K562 (cell line): ENCODE measurements around the gene CDT1. TPM values are rescaled to one million over a fixed set of nuclear protein-coding genes. Genes with fewer than 3 reads are reported as not detected.
A peak's percentile ranks its signal among the peaks of the same experiment; 100 is the strongest.

ENCODE experiments used
- BCL6 ChIP-seq: fragments of 250-450 bp; sonication (Bioruptor Pico); IDR thresholded peaks from 2 replicates; pipeline ENCODE4 v1.4.0; 2020
- BRD9 ChIP-seq: fragments of 450-650 bp; IDR thresholded peaks from 2 replicates; pipeline ENCODE4 v1.6.1; 2018; ENCODE audit warnings: low read depth; ENCODE audit not compliant: partially characterized antibody
- E2F1 ChIP-seq: sonication (generic); formaldehyde crosslinking; IDR thresholded peaks from 2 replicates; pipeline ENCODE4 v1.8.1; 2023; ENCODE audit warnings: mild to moderate bottlenecking, missing genetic modification reagents, moderate library complexity
- ELK3 ChIP-seq: fragments of 450-650 bp; formaldehyde crosslinking; IDR thresholded peaks from 2 replicates; pipeline ENCODE4 v1.4.0; 2020; ENCODE audit warnings: mild to moderate bottlenecking
- FOSL1 ChIP-seq: fragments of 200-800 bp; sonication (Bioruptor generic); conservative IDR thresholded peaks from 2 replicates; pipeline ENCODE4 v1.6.1; 2016; ENCODE audit warnings: missing genetic modification characterization, missing compliant biosample characterization
- JUN ChIP-seq, 2 experiments: sonication (generic) in 1 of 2; formaldehyde crosslinking in 1 of 2; IDR thresholded peaks; 2 replicates each; pipeline versions ENCODE4 v1.6.1 to v1.8.0; 2012 to 2022; ENCODE audit warnings: borderline replicate concordance in 2 of 2, mild to moderate bottlenecking in 2 of 2, improper control_type of control experiment in 1 of 2, low read depth in 1 of 2, low read length in 1 of 2, missing genetic modification reagents in 1 of 2
- KDM1A ChIP-seq, 2 experiments: fragments of 450-650 bp; IDR thresholded peaks; 2 replicates each; pipeline ENCODE4 v1.6.1; 2016; ENCODE audit warnings: mild to moderate bottlenecking in 2 of 2
- MEIS2 ChIP-seq: fragments of 450-650 bp; IDR thresholded peaks from 2 replicates; pipeline ENCODE4 v1.6.1; 2014; ENCODE audit warnings: mild to moderate bottlenecking; ENCODE audit not compliant: partially characterized antibody
- MTA1 ChIP-seq: fragments of 450-650 bp; IDR thresholded peaks from 2 replicates; pipeline ENCODE4 v1.6.1; 2017; ENCODE audit warnings: borderline replicate concordance
- NFIX ChIP-seq: fragments of 250-450 bp; sonication (Bioruptor Pico); IDR thresholded peaks from 2 replicates; pipeline ENCODE4 v1.4.0; 2020; ENCODE audit warnings: low read depth, mild to moderate bottlenecking, moderate library complexity
- NFRKB ChIP-seq: fragments of 450-650 bp; IDR thresholded peaks from 2 replicates; pipeline ENCODE4 v1.6.1; 2016; ENCODE audit warnings: low read depth
- SMARCB1 ChIP-seq: IDR thresholded peaks from 2 replicates; pipeline ENCODE4 v1.6.1; 2011; ENCODE audit warnings: improper control_type of control experiment, low read depth; ENCODE audit not compliant: insufficient read length
- TAF1 ChIP-seq: IDR thresholded peaks from 2 replicates; pipeline ENCODE4 v1.6.1; 2011; ENCODE audit warnings: mild to moderate bottlenecking, low read length, moderate library complexity; ENCODE audit not compliant: insufficient read depth, control insufficient read depth, severe bottlenecking; ENCODE audit errors: extremely low read depth
- TBL1XR1 ChIP-seq, 2 experiments: IDR thresholded peaks; 2 replicates each; pipeline ENCODE4 v1.6.1; 2012; ENCODE audit warnings: improper control_type of control experiment in 2 of 2, low read length in 2 of 2, mild to moderate bottlenecking in 1 of 2
- WHSC1 ChIP-seq: IDR thresholded peaks from one replicate; pipeline ENCODE4 v1.6.1; 2012; ENCODE audit warnings: low read length, control low read depth, inconsistent platforms
- ZNF217 ChIP-seq: sonication (generic); formaldehyde crosslinking; IDR thresholded peaks from 2 replicates; pipeline ENCODE4 v1.8.0; 2022; ENCODE audit warnings: mild to moderate bottlenecking, missing genetic modification reagents
- ZNF398 ChIP-seq: fragments of 250-450 bp; sonication (Bioruptor Pico); IDR thresholded peaks from 2 replicates; pipeline ENCODE4 v1.8.0; 2021; ENCODE audit warnings: moderate library complexity, mild to moderate bottlenecking, inconsistent platforms
- polyA plus RNA-seq, 8 experiments: library from polyadenylated mRNA; depleted of rRNA in 4 of 8; stranded (reverse) in 5 of 8; unstranded in 3 of 8; fragments of >200 nt; fragmentation: Nextera tagmentation in 2 of 8; fragmentation: Illumina TruSeq in 1 of 8; extraction: Ambion mirVana in 2 of 8; extraction: Trizol in 1 of 8; gene quantifications; 2 replicates each; pipeline versions ENCODE4 v1.2.1 to v1.2.3, GENCODE V29; 2011 to 2014; ENCODE audit warnings: inconsistent platforms in 1 of 8, missing spikeins in 1 of 8
- total RNA-seq, 7 experiments: library from RNA; depleted of rRNA in 6 of 7; stranded (reverse); fragments of >200 nt in 6 of 7; fragmentation: Illumina TruSeq in 2 of 7; extraction: Trizol in 2 of 7; gene quantifications; 2 replicates each; pipeline versions ENCODE4 v1.2.1 to v1.2.3, GENCODE V29; 2011 to 2021; ENCODE audit warnings: low replicate concordance in 1 of 7
- TF ChIP-seq, protein P1 (sequence below): sonication (generic); formaldehyde crosslinking; IDR thresholded peaks from 2 replicates; pipeline ENCODE4 v1.8.0; 2022; ENCODE audit warnings: missing genetic modification reagents, mild to moderate bottlenecking, moderate library complexity, borderline replicate concordance
- TF ChIP-seq, protein P2 (sequence below): sonication (generic); formaldehyde crosslinking; IDR thresholded peaks from 2 replicates; pipeline ENCODE4 v1.8.0; 2022; ENCODE audit warnings: mild to moderate bottlenecking, missing genetic modification reagents
- TF ChIP-seq, protein P3 (sequence below): fragments of 250-450 bp; sonication (Bioruptor Pico); IDR thresholded peaks from 2 replicates; pipeline ENCODE4 v1.4.0; 2020; ENCODE audit warnings: mild to moderate bottlenecking

CDT1 gene
- total and polyA plus RNA-seq, 9 of the 15 experiments (the other 6 are each of a cell fraction or from before 2014, with no cell fraction given) = 0.92 to 178 (median 14.2) TPM

GRCh38 chr16:88803264-88803987 lies at the start of gene CDT1 (continued):
- TF ChIP-seq E2F1 (CRISPR knock-in tag) (peak; percentile 96), MEIS2 (peak; percentile 96), BRD9 (no peak), ZNF217 (CRISPR knock-in tag) (no peak), BCL6 (CRISPR knock-in tag) (no peak), TBL1XR1 (IDR thresholded peaks at IDR 0.05; ENCODE audit: low read length in 2 of 2) (peak in 1 of 2 experiments; percentile 7; a peak in 1 of 4 replicates), NFIX (CRISPR knock-in tag) (no peak), KDM1A (IDR thresholded peaks at IDR 0.05) (no peak), ZNF398 (no peak), SMARCB1 (no peak), NFRKB (peak; percentile 25; the same call in 1 of the 2 replicates), ELK3 (CRISPR knock-in tag) (no peak), MTA1 (peak; percentile 76), FOSL1 (tag) (no peak), TAF1 (peak; percentile 75), WHSC1 (no peak), JUN (IDR thresholded peaks at IDR 0.05; ENCODE audit: borderline replicate concordance, low read depth, low read length) (no peak), JUN (CRISPR knock-in tag; IDR thresholded peaks at IDR 0.05; ENCODE audit: borderline replicate concordance) (0 out of 2 replicates have a peak, but pooled peaks have one; percentile 74)
- TF ChIP-seq, protein P1, sequence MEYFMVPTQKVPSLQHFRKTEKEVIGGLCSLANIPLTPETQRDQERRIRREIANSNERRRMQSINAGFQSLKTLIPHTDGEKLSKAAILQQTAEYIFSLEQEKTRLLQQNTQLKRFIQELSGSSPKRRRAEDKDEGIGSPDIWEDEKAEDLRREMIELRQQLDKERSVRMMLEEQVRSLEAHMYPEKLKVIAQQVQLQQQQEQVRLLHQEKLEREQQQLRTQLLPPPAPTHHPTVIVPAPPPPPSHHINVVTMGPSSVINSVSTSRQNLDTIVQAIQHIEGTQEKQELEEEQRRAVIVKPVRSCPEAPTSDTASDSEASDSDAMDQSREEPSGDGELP (CRISPR knock-in tag) = peak; percentile 10; the same call in 1 of the 2 replicates
- TF ChIP-seq, protein P2, sequence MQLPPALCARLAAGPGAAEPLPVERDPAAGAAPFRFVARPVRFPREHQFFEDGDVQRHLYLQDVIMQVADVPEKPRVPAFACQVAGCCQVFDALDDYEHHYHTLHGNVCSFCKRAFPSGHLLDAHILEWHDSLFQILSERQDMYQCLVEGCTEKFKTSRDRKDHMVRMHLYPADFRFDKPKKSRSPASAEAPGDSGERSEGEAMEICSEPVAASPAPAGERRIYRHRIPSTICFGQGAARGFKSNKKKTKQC (CRISPR knock-in tag) = 0 out of 2 replicates have a peak, but pooled peaks have one; percentile 49
- TF ChIP-seq, protein P3, sequence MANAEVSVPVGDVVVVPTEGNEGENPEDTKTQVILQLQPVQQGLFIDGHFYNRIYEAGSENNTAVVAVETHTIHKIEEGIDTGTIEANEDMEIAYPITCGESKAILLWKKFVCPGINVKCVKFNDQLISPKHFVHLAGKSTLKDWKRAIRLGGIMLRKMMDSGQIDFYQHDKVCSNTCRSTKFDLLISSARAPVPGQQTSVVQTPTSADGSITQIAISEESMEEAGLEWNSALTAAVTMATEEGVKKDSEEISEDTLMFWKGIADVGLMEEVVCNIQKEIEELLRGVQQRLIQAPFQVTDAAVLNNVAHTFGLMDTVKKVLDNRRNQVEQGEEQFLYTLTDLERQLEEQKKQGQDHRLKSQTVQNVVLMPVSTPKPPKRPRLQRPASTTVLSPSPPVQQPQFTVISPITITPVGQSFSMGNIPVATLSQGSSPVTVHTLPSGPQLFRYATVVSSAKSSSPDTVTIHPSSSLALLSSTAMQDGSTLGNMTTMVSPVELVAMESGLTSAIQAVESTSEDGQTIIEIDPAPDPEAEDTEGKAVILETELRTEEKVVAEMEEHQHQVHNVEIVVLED (CRISPR knock-in tag) = peak; percentile 73
